HFFc6 (cell line): Measurements from ENCODE around the gene AKR1D1. TPM values are rescaled to one million over a fixed set of nuclear protein-coding genes. Genes with fewer than 3 reads are reported as not detected.
"Not testable (repeated sequence)": the region's sequence is repeated elsewhere in the genome, so short reads cannot be mapped to it uniquely, and the experiment has no call there.

ENCODE experiments used
- DNase-seq: peaks from one replicate; pipeline ENCODE4 v3.0.0-alpha.2; 2018
- H3K27ac Mint-ChIP-seq: 2 replicates; pipeline ENCODE4 v1.8.0; 2020; ENCODE audit warnings: mild to moderate bottlenecking, mixed read lengths
- H3K27me3 Mint-ChIP-seq: 2 replicates; pipeline ENCODE4 v1.8.0; 2021; ENCODE audit warnings: mild to moderate bottlenecking, moderate library complexity, mixed read lengths; ENCODE audit not compliant: insufficient read depth
- H3K36me3 Mint-ChIP-seq: 2 replicates; pipeline ENCODE4 v1.8.0; 2021; ENCODE audit warnings: low read depth, mixed read lengths
- H3K4me1 Mint-ChIP-seq: 2 replicates; pipeline ENCODE4 v1.8.0; 2020; ENCODE audit warnings: low read depth, mixed read lengths
- H3K4me3 Mint-ChIP-seq: 2 replicates; pipeline ENCODE4 v1.8.0; 2020; ENCODE audit warnings: mild to moderate bottlenecking, moderate library complexity, mixed read lengths
- H3K9me3 Mint-ChIP-seq: 2 replicates; pipeline ENCODE4 v1.8.0; 2020; ENCODE audit warnings: mild to moderate bottlenecking, mixed read lengths
- total RNA-seq, 6 experiments: library from RNA; stranded (reverse); fragmentation: NEBNext Ultra II Directional; extraction: Animal tissue kit (Norgen Biotek cat#: 25700); gene quantifications; 2 replicates in 1 of 6; 3 replicates in 5 of 6; pipeline ENCODE4 v1.2.3, GENCODE V29; 2021
- TF ChIP-seq, protein P1 (sequence below): fragments of 200-600 bp; sonication (generic); IDR thresholded peaks from 2 replicates; pipeline ENCODE4 v1.5.0; 2021; ENCODE audit warnings: antibody characterized with exemption, mild to moderate bottlenecking

AKR1D1 gene
- total RNA-seq, 6 experiments from 2014 or later, result 0.17 TPM; not detected in 5

DNA sequence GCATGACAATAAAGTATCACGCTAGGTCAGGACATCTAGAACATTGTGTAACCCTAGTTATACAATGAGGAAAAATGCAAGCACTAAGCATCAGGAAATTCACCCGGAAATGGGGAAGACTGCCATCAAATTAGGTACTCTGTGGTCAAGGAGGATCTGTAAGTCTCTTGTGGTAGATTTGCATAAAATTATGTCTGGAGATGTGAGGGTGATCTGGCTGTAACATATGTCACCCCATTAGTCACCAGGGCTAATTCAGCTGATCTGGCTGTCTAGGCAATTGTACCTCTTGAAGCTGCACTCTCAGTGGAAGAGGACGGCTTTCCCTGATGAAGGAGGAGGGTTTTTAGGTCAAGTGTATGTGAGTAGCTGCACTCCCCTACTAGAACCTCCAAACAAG, 14.8 kb downstream of the AKR1D1 start:
- no peak overlapping the region for H3K27ac Mint-ChIP-seq
- H3K4me3 Mint-ChIP-seq, result no peak overlapping the region
- no peak for DNase-seq
- TF ChIP-seq, protein P1, sequence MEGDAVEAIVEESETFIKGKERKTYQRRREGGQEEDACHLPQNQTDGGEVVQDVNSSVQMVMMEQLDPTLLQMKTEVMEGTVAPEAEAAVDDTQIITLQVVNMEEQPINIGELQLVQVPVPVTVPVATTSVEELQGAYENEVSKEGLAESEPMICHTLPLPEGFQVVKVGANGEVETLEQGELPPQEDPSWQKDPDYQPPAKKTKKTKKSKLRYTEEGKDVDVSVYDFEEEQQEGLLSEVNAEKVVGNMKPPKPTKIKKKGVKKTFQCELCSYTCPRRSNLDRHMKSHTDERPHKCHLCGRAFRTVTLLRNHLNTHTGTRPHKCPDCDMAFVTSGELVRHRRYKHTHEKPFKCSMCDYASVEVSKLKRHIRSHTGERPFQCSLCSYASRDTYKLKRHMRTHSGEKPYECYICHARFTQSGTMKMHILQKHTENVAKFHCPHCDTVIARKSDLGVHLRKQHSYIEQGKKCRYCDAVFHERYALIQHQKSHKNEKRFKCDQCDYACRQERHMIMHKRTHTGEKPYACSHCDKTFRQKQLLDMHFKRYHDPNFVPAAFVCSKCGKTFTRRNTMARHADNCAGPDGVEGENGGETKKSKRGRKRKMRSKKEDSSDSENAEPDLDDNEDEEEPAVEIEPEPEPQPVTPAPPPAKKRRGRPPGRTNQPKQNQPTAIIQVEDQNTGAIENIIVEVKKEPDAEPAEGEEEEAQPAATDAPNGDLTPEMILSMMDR, result no peak
- H3K4me1 Mint-ChIP-seq, result no peaks in the 10 kb centered on the region; the same call in 1 of the 2 replicates
- H3K36me3 Mint-ChIP-seq, result no peaks in the 10 kb centered on the region
- H3K9me3 Mint-ChIP-seq, result no peaks in the 10 kb centered on the region
- peaks cover 8% of the 10 kb centered on the region for H3K27me3 Mint-ChIP-seq

DNA sequence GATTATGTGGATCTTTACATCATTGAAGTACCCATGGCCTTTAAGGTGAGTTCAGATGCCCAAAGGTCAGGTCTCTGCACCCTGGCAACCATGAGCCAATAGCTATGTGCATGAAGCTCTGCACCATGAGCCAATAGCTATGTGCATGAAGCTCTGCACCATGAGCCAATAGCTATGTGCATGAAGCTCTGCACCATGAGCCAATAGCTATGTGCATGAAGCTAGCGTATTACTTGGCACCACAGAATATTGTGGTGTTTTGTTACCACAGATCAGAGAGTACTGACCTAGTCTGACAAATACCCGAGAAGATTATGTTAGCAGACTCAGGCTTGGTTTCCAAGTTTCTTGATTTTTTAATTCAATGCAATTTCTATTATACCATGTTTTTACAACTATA, 15.6 kb downstream of the AKR1D1 start:
- not testable (repeated sequence) for H3K27me3 Mint-ChIP-seq, H3K9me3 Mint-ChIP-seq, H3K36me3 Mint-ChIP-seq, H3K27ac Mint-ChIP-seq, DNase-seq, H3K4me3 Mint-ChIP-seq, H3K4me1 Mint-ChIP-seq

DNA sequence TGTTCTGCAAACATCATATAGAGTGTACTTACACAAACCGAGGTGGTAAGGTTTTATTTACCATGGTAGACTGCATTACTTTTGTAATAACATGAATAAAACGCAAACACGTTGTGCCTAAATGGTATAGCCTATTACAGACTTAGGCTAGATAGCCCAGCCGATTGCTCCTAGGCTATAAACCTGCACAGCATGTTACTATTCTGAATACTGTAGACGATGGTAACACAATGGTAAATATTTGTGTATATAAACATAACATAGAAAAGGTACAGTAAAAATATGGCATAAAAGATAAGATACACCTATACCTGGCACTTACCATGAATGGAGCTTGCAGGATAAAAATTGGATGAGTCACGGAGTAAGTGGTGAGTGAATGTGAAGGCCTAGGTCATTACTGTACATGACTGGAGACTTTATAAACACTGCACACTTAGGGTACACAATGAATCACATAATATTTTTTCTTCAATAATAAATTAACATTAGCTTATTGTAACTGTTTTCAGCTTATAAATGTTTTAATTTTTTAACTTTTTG, 16.3 kb downstream of the AKR1D1 start:
- no peak for DNase-seq
- Mint-ChIP-seq H3K4me1 (no peaks in the 10 kb centered on the region; the same call in 1 of the 2 replicates), H3K36me3 (no peaks in the 10 kb centered on the region), H3K27ac (no peak overlapping the region), H3K4me3 (no peak overlapping the region), H3K9me3 (no peaks in the 10 kb centered on the region), H3K27me3 (peaks cover 9% of the 10 kb centered on the region)
- TF ChIP-seq, protein P1, result no peak

DNA sequence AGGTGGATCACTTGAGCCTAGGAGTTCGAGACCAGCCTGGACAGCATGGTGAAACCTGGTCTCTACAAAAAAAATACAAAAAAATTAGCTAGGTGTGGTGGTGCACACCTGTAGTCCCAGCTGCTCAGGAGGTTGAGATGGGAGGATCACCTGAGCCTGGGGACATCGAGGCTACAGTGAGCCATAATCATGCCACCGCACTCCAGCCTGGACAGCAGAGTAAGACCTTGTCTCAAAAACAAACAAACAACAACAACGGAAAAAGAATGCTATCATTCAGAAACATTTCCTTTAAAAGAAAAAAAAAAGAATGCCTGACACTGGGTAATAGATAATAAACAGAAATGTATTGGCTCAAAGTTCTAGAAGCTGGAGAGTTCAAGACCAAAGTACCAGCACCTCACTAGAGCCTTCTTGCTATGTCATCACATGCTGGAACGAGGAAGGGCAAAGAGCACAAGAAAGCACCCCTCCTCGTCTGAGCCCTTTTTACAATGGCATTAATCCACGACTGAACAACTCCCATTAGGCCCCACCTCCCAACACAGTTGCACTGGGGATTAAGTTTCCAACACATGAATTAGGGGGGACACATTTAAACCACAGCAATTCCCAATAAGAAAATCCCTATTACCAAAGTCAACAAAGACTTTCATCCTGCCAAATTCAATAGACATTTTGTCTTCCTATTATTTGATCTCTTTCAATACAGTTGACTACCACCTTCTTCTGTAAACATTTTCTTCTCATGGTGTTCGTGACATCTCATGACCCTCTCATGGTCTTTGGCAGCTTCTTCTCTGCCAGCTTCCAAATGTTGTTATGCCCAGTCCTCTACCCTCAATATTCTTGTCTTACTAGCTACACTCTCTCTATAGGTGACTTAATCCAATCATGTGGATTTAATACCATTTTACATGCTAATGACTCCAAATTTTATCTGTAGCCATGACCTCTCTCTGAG, 20.0 kb downstream of the AKR1D1 start:
- H3K27me3 Mint-ChIP-seq, result peaks cover 11% of the 10 kb centered on the region
- DNase-seq, result no peak
- H3K27ac Mint-ChIP-seq, result no peak overlapping the region
- H3K4me3 Mint-ChIP-seq, result no peak overlapping the region
- no peaks in the 10 kb centered on the region; the same call in 1 of the 2 replicates for H3K4me1 Mint-ChIP-seq
- H3K9me3 Mint-ChIP-seq, result no peaks in the 10 kb centered on the region
- TF ChIP-seq, protein P1, result no peak
- no peaks in the 10 kb centered on the region for H3K36me3 Mint-ChIP-seq

DNA sequence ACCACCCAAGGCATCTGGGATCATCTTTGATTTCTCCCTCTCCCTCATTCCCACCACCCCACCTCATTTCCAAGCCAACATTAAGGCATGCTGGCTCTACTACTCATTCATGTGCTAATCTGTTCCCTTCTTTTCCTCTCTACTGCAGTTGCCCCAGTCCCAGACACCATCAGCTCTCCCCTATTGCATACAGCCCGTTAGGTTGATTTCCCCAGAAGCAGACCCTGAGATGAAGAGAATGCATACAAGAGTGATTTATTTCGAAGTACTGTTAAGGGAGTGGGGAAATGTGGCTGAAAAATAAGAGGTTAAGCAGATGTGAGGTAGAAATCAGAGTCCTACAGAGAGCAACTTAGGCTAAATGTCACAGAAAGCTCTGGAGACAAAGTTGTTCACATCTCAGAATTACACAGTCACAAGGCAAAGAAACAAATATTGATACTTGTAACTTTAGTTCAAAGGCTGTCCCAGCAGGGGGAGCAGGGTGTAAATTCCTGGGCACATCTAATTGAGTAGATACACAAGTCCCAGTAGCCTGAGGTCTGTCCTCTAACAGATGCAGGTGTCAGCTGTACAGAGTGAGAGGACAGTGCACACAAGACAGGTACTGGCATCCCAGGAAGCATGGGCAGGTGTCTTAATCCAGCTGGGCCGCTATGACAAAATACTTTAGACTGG, 20.9 kb downstream of the AKR1D1 start:
- Mint-ChIP-seq H3K4me1 (no peaks in the 10 kb centered on the region), H3K27me3 (peaks cover 8% of the 10 kb centered on the region), H3K9me3 (no peaks in the 10 kb centered on the region), H3K36me3 (no peaks in the 10 kb centered on the region), H3K27ac (no peak overlapping the region), H3K4me3 (no peak overlapping the region)
- TF ChIP-seq, protein P1, result peak; percentile 62
- DNase-seq, result no peak
